ENCODE results near the gene TBC1D16.

The TBC1D16 gene

GRCh38 chr17:80006339-80006720, 29.3 kb downstream of the TBC1D16 start:
- no peak for TF ChIP-seq POU2F2 (IDR thresholded peaks at IDR 0.05; ENCODE audit: low read depth, low read length)
- no peak for TF ChIP-seq PAX5 (IDR thresholded peaks at IDR 0.05; ENCODE audit: insufficient read depth, low read length, severe bottlenecking)
- no peak for TF ChIP-seq TAF1 (IDR thresholded peaks at IDR 0.05; ENCODE audit: low read depth, low read length)
- no peak for TF ChIP-seq POLR2A (IDR thresholded peaks at IDR 0.05; ENCODE audit: low read depth, low read length)
- no peak for TF ChIP-seq SPI1 (IDR thresholded peaks at IDR 0.05; ENCODE audit: low read depth, low read length)
- TF ChIP-seq POLR2AphosphoS5 (IDR thresholded peaks at IDR 0.05; ENCODE audit: low read depth, low read length), result no peak
- FAIRE-seq (no peak), DNase-seq (ENCODE audit: insufficient read length, low spot score) (no peak)

GRCh38 chr17:80005360-80006338, 30.0 kb downstream of the TBC1D16 start:
- TF ChIP-seq PAX5 (IDR thresholded peaks at IDR 0.05; ENCODE audit: insufficient read depth, low read length, severe bottlenecking) (no peak), SPI1 (IDR thresholded peaks at IDR 0.05; ENCODE audit: low read depth, low read length) (no peak), POLR2A (IDR thresholded peaks at IDR 0.05; ENCODE audit: low read depth, low read length) (no peak)
- FAIRE-seq (peak; percentile 54), DNase-seq (ENCODE audit: insufficient read length, low spot score) (peak; percentile 93)

GRCh38 chr17:80003969-80004368, 31.7 kb downstream of the TBC1D16 start:
- TF ChIP-seq POLR2A (IDR thresholded peaks at IDR 0.05; ENCODE audit: low read depth, low read length), result no peak
- TF ChIP-seq POLR2AphosphoS5 (IDR thresholded peaks at IDR 0.05; ENCODE audit: low read depth, low read length), result no peak
- TF ChIP-seq POU2F2 (IDR thresholded peaks at IDR 0.05; ENCODE audit: low read depth, low read length), result no peak
- no peak for TF ChIP-seq TAF1 (IDR thresholded peaks at IDR 0.05; ENCODE audit: low read depth, low read length)
- TF ChIP-seq PAX5 (IDR thresholded peaks at IDR 0.05; ENCODE audit: insufficient read depth, low read length, severe bottlenecking), result no peak
- no peak for TF ChIP-seq SPI1 (IDR thresholded peaks at IDR 0.05; ENCODE audit: low read depth, low read length)
- FAIRE-seq, result no peak
- no peak for DNase-seq (ENCODE audit: insufficient read length, low spot score)

- FAIRE-seq (no peak), DNase-seq (ENCODE audit: insufficient read length, low spot score) (no peak)
- no peak for TF ChIP-seq POLR2A (IDR thresholded peaks at IDR 0.05; ENCODE audit: low read depth, low read length)
- TF ChIP-seq TAF1 (IDR thresholded peaks at IDR 0.05; ENCODE audit: low read depth, low read length), result no peak
- no peak for TF ChIP-seq POLR2AphosphoS5 (IDR thresholded peaks at IDR 0.05; ENCODE audit: low read depth, low read length)
- no peak for TF ChIP-seq PAX5 (IDR thresholded peaks at IDR 0.05; ENCODE audit: insufficient read depth, low read length, severe bottlenecking)
- TF ChIP-seq POU2F2 (IDR thresholded peaks at IDR 0.05; ENCODE audit: low read depth, low read length), result no peak
- TF ChIP-seq SPI1 (IDR thresholded peaks at IDR 0.05; ENCODE audit: low read depth, low read length), result no peak
Observed at GRCh38 chr17:80002690-80003490, 32.8 kb downstream of the TBC1D16 start.

GRCh38 chr17:80002070-80002641, 33.5 kb downstream of the TBC1D16 start:
- DNase-seq (ENCODE audit: insufficient read length, low spot score), result no peak
- FAIRE-seq, result no peak
- TF ChIP-seq POLR2A (IDR thresholded peaks at IDR 0.05; ENCODE audit: low read depth, low read length), result no peak
- no peak for TF ChIP-seq POLR2AphosphoS5 (IDR thresholded peaks at IDR 0.05; ENCODE audit: low read depth, low read length)
- no peak for TF ChIP-seq POU2F2 (IDR thresholded peaks at IDR 0.05; ENCODE audit: low read depth, low read length)
- no peak for TF ChIP-seq TAF1 (IDR thresholded peaks at IDR 0.05; ENCODE audit: low read depth, low read length)
- no peak for TF ChIP-seq PAX5 (IDR thresholded peaks at IDR 0.05; ENCODE audit: insufficient read depth, low read length, severe bottlenecking)
- no peak for TF ChIP-seq SPI1 (IDR thresholded peaks at IDR 0.05; ENCODE audit: low read depth, low read length)

- FAIRE-seq (no peak), DNase-seq (ENCODE audit: insufficient read length, low spot score) (no peak)
- TF ChIP-seq POLR2A (IDR thresholded peaks at IDR 0.05; ENCODE audit: low read depth, low read length), result no peak
- no peak for TF ChIP-seq POU2F2 (IDR thresholded peaks at IDR 0.05; ENCODE audit: low read depth, low read length)
- TF ChIP-seq SPI1 (IDR thresholded peaks at IDR 0.05; ENCODE audit: low read depth, low read length), result no peak
- no peak for TF ChIP-seq POLR2AphosphoS5 (IDR thresholded peaks at IDR 0.05; ENCODE audit: low read depth, low read length)
- TF ChIP-seq TAF1 (IDR thresholded peaks at IDR 0.05; ENCODE audit: low read depth, low read length), result no peak
- no peak for TF ChIP-seq PAX5 (IDR thresholded peaks at IDR 0.05; ENCODE audit: insufficient read depth, low read length, severe bottlenecking)
Observed at GRCh38 chr17:80000981-80001775, 34.5 kb downstream of the TBC1D16 start.

GRCh38 chr17:80000136-80000535, 35.5 kb downstream of the TBC1D16 start:
- no peak for DNase-seq (ENCODE audit: insufficient read length, low spot score)
- TF ChIP-seq POLR2A (IDR thresholded peaks at IDR 0.05; ENCODE audit: low read depth, low read length), result no peak
- TF ChIP-seq SPI1 (IDR thresholded peaks at IDR 0.05; ENCODE audit: low read depth, low read length), result no peak
- no peak for TF ChIP-seq TAF1 (IDR thresholded peaks at IDR 0.05; ENCODE audit: low read depth, low read length)
- TF ChIP-seq POU2F2 (IDR thresholded peaks at IDR 0.05; ENCODE audit: low read depth, low read length), result no peak
- no peak for TF ChIP-seq POLR2AphosphoS5 (IDR thresholded peaks at IDR 0.05; ENCODE audit: low read depth, low read length)
- TF ChIP-seq PAX5 (IDR thresholded peaks at IDR 0.05; ENCODE audit: insufficient read depth, low read length, severe bottlenecking), result no peak
- no peak for FAIRE-seq

GRCh38 chr17:79997011-79997660, 38.5 kb downstream of the TBC1D16 start:
- DNase-seq (ENCODE audit: insufficient read length, low spot score), result no peak
- TF ChIP-seq SPI1 (IDR thresholded peaks at IDR 0.05; ENCODE audit: low read depth, low read length), result peak; percentile 57; the same call in 1 of the 2 replicates
- TF ChIP-seq POLR2A (IDR thresholded peaks at IDR 0.05; ENCODE audit: low read depth, low read length), result no peak
- peak; percentile 76 for FAIRE-seq

Measured in GM12891 (cell line).